Muscle layer of duodenum (tissue), 2 donors: ENCODE results near the gene C12orf75.
"Not testable (repeated sequence)": the region's sequence is repeated elsewhere in the genome, so short reads cannot be mapped to it uniquely, and the experiment has no call there.

ENCODE experiments used
- H3K27ac ChIP-seq: one replicate; pipeline ENCODE4 v1.7.0; 2013; ENCODE audit warnings: mild to moderate bottlenecking, low read length
- H3K27me3 ChIP-seq: one replicate; pipeline ENCODE4 v1.7.0; 2013; ENCODE audit warnings: low read depth, mild to moderate bottlenecking, control low read depth, low read length
- H3K36me3 ChIP-seq, 2 donors: one replicate each; pipeline ENCODE4 v1.7.0; 2013; ENCODE audit warnings: low read length in 2 of 2, control low read depth in 1 of 2, mild to moderate bottlenecking in 1 of 2; ENCODE audit not compliant: insufficient read depth in 2 of 2, control insufficient read depth in 1 of 2
- H3K4me1 ChIP-seq, 2 donors: one replicate each; pipeline ENCODE4 v1.7.0; 2013; ENCODE audit warnings: low read length in 2 of 2, mild to moderate bottlenecking in 2 of 2, control low read depth in 1 of 2, moderate library complexity in 1 of 2; ENCODE audit not compliant: insufficient read depth in 2 of 2, control insufficient read depth in 1 of 2
- H3K4me3 ChIP-seq, 2 donors: one replicate each; pipeline ENCODE4 v1.7.0; 2013; ENCODE audit warnings: low read length in 2 of 2, low read depth in 1 of 2, mild to moderate bottlenecking in 1 of 2
- H3K9me3 ChIP-seq, 2 donors: one replicate each; pipeline ENCODE4 v1.7.0; 2013; ENCODE audit warnings: low read length in 2 of 2, control low read depth in 1 of 2, mild to moderate bottlenecking in 1 of 2; ENCODE audit not compliant: control insufficient read depth in 1 of 2
- donor health status: healthy.

The C12orf75 gene

DNA sequence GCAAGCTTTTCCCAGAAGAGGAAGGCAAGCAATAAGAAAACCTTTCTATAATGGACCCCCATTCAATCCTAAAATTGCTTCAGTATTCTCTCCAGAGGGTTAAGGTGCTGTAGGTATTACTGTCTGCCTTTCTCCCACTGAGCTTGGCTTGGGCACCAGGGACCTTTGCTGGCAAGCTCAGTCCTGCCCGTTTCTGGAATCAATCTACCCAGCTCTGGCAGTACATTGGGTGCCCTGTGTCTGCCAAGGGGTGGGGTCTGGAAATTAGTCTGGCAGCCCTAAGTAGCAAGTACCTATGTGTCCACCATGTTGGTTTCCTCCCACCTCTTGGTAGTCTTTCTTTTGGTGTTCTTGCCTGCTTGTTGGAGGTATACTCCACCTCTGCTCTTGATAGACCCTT lies 72.6 kb downstream of the C12orf75 start:
- Histone ChIP-seq H3K27ac (no peak overlapping the region), H3K4me1 (no peaks in the 10 kb centered on the region), H3K27me3 (no peaks in the 10 kb centered on the region), H3K4me3 (no peak overlapping the region), H3K36me3 (no peaks in the 10 kb centered on the region), H3K9me3 (peaks cover 0 to 2% of the 10 kb centered on the region in 2 donors)

DNA sequence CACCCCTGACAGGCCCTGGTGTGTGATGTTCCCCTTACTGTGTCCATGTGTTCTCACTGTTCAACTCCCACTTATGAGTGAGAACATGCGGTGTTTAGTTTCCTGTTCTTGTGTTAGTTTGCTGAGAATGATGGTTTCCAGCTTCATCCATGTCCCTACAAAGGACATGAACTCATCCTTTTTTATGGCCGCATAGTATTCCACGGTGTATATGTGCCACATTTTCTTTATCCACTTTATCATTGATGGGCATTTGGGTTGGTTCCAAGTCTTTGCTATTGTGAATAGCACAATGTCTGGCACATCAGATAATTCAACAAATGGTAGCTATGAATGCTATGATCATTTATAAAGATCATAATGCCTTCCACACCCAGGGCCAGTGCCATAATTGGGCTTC lies 73.6 kb downstream of the C12orf75 start:
- H3K4me3 ChIP-seq, H3K27ac ChIP-seq, H3K9me3 ChIP-seq, H3K36me3 ChIP-seq, H3K27me3 ChIP-seq, H3K4me1 ChIP-seq: not testable (repeated sequence)

DNA sequence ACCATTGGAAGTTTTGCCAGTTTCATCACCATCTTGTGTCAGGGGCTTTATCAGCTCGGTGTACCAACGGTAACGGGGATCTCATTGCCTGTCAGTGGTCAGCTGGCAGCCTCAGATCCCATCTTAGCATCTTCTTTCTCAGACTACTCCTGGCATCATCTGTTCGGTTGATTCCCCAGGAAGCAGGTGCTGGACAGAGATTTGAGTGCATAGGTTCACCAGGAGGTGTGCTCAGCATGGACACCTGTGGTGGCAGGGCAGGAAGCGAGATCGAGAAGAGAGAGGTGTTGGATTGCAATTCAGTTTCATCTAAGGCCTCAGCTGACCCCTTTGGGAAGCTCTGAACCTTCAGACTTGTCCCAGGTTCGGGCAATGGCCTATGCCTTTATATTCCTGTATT lies 76.0 kb downstream of the C12orf75 start:
- no peaks in the 10 kb centered on the region for H3K27me3 ChIP-seq
- no peaks in the 10 kb centered on the region for H3K9me3 ChIP-seq
- H3K27ac ChIP-seq = no peak overlapping the region
- peaks cover 0 to 4% of the 10 kb centered on the region in 2 donors for H3K4me1 ChIP-seq
- H3K4me3 ChIP-seq = no peak overlapping the region
- no peaks in the 10 kb centered on the region for H3K36me3 ChIP-seq

DNA sequence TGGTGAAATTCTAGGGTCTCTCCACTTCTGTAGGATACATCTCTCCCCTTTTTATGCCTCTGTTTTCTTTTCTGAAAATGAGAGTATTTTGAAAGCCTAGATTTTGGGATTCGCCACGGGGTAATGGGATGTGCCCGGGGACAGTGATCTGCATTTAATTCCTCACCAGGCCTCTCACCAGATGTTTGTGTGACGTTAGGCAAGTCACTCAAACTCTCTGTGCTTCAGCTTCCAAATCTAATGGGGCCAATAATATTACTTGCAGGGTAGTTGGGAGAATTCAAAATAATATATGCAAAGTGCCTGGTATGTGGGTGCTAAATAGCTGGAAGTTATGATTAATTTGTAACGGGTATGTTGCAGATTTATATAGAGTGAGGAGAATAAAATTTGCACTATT lies 78.8 kb downstream of the C12orf75 start:
- Histone ChIP-seq H3K36me3 (no peaks in the 10 kb centered on the region), H3K9me3 (no peaks in the 10 kb centered on the region), H3K27me3 (no peaks in the 10 kb centered on the region), H3K4me3 (no peak overlapping the region), H3K4me1 (peaks cover 0 to 4% of the 10 kb centered on the region in 2 donors), H3K27ac (no peak overlapping the region)

DNA sequence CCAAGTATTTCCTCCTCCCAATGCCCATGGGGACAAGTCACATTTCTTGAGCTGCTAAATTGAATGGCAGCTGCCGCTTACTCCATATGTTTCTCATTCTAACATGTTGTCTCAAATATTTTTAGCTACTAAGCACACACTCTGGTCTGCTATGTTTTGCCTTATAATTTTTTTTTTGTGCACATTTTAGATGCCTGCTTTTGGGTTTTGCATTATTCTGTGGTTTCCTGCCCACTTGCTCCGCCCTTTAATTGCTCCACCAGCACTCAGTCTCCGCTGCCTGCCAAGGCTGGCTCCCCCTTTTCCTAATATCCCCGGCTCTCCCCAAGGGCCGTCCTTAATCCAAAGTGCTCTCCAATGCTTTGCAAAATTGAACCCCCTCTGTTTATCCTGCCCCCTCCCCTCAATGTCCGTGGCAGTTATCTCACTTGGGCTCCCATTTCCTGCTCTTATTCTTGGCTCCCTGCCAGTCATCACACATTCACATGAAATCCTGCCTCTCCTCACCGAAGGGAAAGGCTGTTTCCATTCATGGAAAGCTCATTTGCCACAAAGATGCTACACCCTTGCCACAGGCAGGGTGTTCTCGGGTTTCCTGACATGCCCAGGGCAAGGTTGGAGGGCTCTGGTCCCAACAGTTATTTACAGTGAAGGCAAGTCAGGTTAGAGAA lies 79.4 kb downstream of the C12orf75 start:
- no peaks in the 10 kb centered on the region for H3K9me3 ChIP-seq
- H3K36me3 ChIP-seq = no peaks in the 10 kb centered on the region
- H3K4me1 ChIP-seq = peaks cover 0 to 4% of the 10 kb centered on the region in 2 donors
- H3K27me3 ChIP-seq = no peaks in the 10 kb centered on the region
- H3K27ac ChIP-seq = no peak overlapping the region
- H3K4me3 ChIP-seq = no peak overlapping the region

DNA sequence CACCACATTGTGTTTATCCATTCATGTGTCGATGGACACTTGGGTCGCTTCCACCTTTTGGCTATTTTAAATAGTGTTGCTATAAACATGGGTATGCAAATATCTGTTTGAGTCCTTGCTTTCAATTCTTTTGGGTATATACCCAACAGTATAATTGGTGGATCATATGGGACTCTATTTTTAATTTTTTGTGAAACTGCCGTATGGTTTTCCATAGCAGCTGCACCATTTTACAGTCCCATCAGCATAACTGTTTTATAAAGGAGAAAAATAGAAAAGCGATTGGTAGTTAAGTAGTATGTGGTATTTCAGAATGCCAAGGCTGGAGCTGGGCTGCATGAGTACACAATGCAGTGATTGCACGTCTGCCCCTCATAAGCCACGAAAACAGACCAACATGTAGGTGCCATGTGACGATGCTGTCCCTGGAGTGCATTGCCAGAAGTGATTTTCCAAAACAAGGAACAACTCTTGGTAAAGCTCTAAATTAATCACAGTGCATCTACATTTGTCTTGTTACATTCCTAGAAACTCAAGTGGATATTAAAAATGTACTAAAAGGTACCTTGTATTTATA lies 83.5 kb downstream of the C12orf75 start:
- no peaks in the 10 kb centered on the region for H3K36me3 ChIP-seq
- H3K4me1 ChIP-seq = peaks cover 0 to 4% of the 10 kb centered on the region in 2 donors
- no peak overlapping the region for H3K27ac ChIP-seq
- no peaks in the 10 kb centered on the region for H3K27me3 ChIP-seq
- no peaks in the 10 kb centered on the region for H3K9me3 ChIP-seq
- no peak overlapping the region for H3K4me3 ChIP-seq

DNA sequence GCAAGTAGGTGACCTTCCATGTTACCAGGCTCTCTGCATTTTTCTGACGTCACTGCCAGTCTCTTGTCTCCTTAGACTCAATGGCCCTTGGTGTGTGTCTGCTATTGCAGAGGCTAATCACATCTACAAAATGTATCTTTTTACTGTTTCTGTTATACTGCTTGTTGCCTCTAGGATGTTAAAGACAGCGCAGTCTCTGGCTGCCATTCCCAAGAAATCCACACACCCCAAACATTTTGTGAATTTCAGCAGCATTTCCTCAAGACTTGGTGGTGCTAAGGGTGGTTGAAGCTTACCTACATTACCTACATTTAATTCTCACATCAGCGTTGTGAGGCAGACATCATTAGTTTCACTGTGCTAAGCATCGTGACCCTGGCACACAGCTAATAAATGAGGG lies 87.2 kb downstream of the C12orf75 start:
- Histone ChIP-seq H3K36me3 (no peaks in the 10 kb centered on the region), H3K9me3 (no peaks in the 10 kb centered on the region), H3K4me1 (no peaks in the 10 kb centered on the region), H3K4me3 (no peak overlapping the region), H3K27me3 (no peaks in the 10 kb centered on the region), H3K27ac (no peak overlapping the region)

DNA sequence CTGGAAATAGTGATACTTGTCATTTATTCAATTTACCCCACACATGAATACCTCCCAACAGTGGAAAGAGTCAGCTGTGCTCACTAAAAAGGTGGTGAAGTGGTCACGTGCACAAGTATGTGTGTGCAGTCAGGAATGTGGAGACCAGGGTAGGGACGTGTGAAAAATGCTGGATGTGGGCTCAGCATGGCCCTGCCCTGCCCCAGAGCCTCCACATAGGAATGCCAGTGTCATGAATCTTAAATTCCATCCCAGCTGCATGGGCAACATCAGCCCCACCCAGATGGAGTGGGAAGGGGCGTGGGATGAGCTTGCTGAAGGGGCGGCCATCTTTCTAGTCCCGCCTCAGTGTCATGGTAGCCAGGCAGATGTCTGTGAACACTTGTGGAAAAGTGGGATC lies 87.7 kb downstream of the C12orf75 start:
- no peaks in the 10 kb centered on the region for H3K27me3 ChIP-seq
- H3K27ac ChIP-seq = no peak overlapping the region
- no peaks in the 10 kb centered on the region for H3K9me3 ChIP-seq

DNA sequence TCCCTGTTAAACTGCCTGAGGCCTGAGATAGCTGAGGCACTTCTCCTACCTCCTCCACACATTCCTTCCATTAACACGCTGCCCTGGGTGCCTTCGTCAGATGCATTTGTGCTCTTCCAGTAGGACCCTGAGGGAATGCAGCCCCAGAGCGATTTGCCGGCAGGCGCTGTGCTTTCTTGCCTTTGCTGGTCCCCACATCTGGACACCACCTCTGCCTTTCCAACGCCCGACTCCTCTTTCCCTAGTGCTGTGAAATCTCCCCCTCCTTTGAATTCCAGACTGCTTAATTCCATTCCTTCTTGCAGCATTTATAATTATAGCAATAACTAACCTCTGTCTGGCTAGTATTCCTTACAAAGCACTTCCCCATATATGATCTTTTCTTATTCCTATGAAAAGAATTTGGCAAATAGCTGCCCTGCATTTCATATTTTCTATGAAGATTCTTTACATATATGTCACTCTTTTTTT lies 88.4 kb downstream of the C12orf75 start:
- Histone ChIP-seq H3K9me3 (no peaks in the 10 kb centered on the region), H3K27ac (no peak overlapping the region), H3K4me3 (no peak overlapping the region), H3K4me1 (no peaks in the 10 kb centered on the region), H3K36me3 (no peaks in the 10 kb centered on the region), H3K27me3 (no peaks in the 10 kb centered on the region)

More for the DNA sequence above, 87.7 kb downstream of the C12orf75 start:
- H3K4me3 ChIP-seq = no peak overlapping the region
- H3K4me1 ChIP-seq = no peaks in the 10 kb centered on the region
- H3K36me3 ChIP-seq = no peaks in the 10 kb centered on the region

DNA sequence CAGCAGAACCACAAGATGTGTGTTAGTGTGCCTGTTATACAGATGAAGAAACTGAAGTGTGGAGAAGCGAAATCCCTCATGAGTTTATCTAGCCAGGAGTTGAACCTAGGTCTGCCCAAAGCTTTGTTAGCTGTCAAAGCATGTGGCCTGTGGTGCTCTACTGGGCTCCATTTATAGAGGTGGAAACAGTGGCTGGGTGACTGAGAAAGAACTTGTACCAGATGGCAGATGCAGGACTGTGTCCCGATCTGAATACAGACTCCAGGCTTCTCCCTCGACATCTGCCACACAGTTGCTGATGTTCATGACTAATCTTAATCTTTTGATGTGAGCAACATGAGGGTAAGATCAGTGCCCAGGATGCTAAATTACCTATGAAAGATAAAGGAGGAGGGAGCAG lies 89.1 kb downstream of the C12orf75 start:
- H3K27me3 ChIP-seq = no peaks in the 10 kb centered on the region
- no peak overlapping the region for H3K4me3 ChIP-seq
- no peaks in the 10 kb centered on the region for H3K9me3 ChIP-seq
- H3K4me1 ChIP-seq = no peaks in the 10 kb centered on the region
- H3K27ac ChIP-seq = no peak overlapping the region
- no peaks in the 10 kb centered on the region for H3K36me3 ChIP-seq

DNA sequence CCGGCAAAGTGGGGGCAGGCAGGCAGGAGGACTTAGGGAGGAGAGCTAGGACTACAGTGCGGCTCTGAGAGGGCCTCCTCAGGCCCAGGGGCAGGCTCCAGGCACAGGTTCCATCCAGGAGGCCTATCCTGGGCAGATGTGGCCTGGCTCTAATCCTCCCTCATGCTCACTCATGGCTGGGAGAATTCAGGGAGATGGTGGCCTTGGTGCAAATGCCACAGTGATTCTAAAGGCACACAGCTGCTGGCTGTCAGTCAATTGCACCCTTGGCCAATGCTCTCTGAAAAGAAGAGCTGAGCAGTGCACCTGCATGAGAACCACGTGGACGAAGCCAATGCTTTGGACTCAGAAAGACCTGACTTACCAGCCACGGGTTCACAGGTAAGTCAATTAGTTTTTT lies 89.6 kb downstream of the C12orf75 start:
- no peak overlapping the region for H3K27ac ChIP-seq
- H3K9me3 ChIP-seq = no peaks in the 10 kb centered on the region
- H3K27me3 ChIP-seq = no peaks in the 10 kb centered on the region
- H3K36me3 ChIP-seq = no peaks in the 10 kb centered on the region
- H3K4me1 ChIP-seq = no peaks in the 10 kb centered on the region
- no peak overlapping the region for H3K4me3 ChIP-seq
